Pancreas (tissue), 10 donors: ENCODE data around the gene GNAQ. TPM values are rescaled to one million over a fixed set of nuclear protein-coding genes. Genes with fewer than 3 reads are reported as not detected.

Source experiments
- ATAC-seq, 4 donors: fragments of 200-7000 bp; cut with Tn5 transposase; one replicate each; pipeline versions ENCODE4 v1.8.0 to v1.9.1; 2020; ENCODE audit warnings: mild to moderate bottlenecking in 4 of 4, moderate library complexity in 4 of 4
- DNase-seq, 6 donors: peaks; one replicate each; pipeline ENCODE4 v3.0.0-alpha.2; 2020
- FAIRE-seq: peaks from 2 replicates; lab custom pipeline; 2012; peaks lifted over from hg19 to GRCh38; lab: Jason Lieb, UNC
- H3K27ac ChIP-seq, 4 donors: fragments of 200-600 bp; sonication (generic); 1 replicate in 3 of 4; 2 replicates in 1 of 4; pipeline versions ENCODE4 v1.5.0 to v1.8.0; 2020
- H3K27me3 ChIP-seq, 4 donors: fragments of 200-600 bp; one replicate each; pipeline ENCODE4 v1.8.0; 2021
- H3K36me3 ChIP-seq, 3 donors: fragments of 200-600 bp; sonication (generic) in 1 of 3; one replicate each; pipeline versions ENCODE4 v1.5.0 to v1.8.0; 2020 to 2021
- H3K4me1 ChIP-seq, 3 donors: fragments of 200-600 bp; one replicate each; pipeline ENCODE4 v1.8.0; 2021
- H3K4me3 ChIP-seq, 4 donors: fragments of 200-600 bp; sonication (generic) in 2 of 4; one replicate each; pipeline versions ENCODE4 v1.5.0 to v1.8.0; 2020 to 2021
- H3K9me3 ChIP-seq, 4 donors: fragments of 200-600 bp; one replicate each; pipeline ENCODE4 v1.8.0; 2021
- CTCF ChIP-seq, 4 donors: fragments of 200-600 bp; sonication (generic) in 3 of 4; IDR thresholded peaks; one replicate each; pipeline versions ENCODE4 v1.5.0 to v1.8.0; 2021; ENCODE audit warnings: antibody characterized with exemption in 4 of 4
- WGBS, 2 donors: extraction: QIAGEN DNeasy Blood & Tissue Kit; methylation state at CpG; one replicate each; pipeline ENCODE4 v1.1.7; 2013; 5-methylcytosine and 5-hydroxymethylcytosine counted together
- intact Hi-C, 3 donors: fragments of 100-400 bp; cut with DNase I; formaldehyde crosslinking; loops; one replicate each; pipeline versions ENCODE4 v1.11.1 to v1.14.2; 2022
- polyA plus RNA-seq, 2 donors: library from polyadenylated mRNA; stranded (reverse); fragments of 200-250 nt; gene quantifications; one replicate each; pipeline ENCODE4 v1.2.3, GENCODE V29; 2013
- total RNA-seq, 6 donors: library from RNA; stranded (reverse); fragmentation: NEBNext Ultra II Directional in 4 of 6; extraction: Animal tissue kit (Norgen Biotek cat#: 25700) in 4 of 6; gene quantifications; one replicate each; pipeline versions ENCODE4 v1.2.1 to v1.2.4, GENCODE V29; 2021 to 2023
- donor health status: healthy with polysubstance abuse.
- donor health status: DM: no; HTN: no; CAD: no; lungs with moderate emphysema.
- donor health status: DM: no; HTN: no; CAD: no.
- donor health status: control.
- donor health status: control.
- donor health status: Bipolar disorder and iron deficiency.
- donor health status: DM: yes; HTN: yes; CAD: no.
- donor health status: DM: no; HTN: no; CAD: no.
- donor health status: DM: no; HTN: no; CAD: no.
- donor health status: DM: yes; HTN: yes; CAD: no.

The GNAQ gene
- total and polyA plus RNA-seq, 8 donors = 6.7 to 33.8 (median 18.2) TPM

- Histone ChIP-seq H3K27ac (no peak overlapping the region), H3K36me3 (no peaks in the 10 kb centered on the region), H3K27me3 (no peaks in the 10 kb centered on the region), H3K4me3 (no peak overlapping the region), H3K4me1 (peaks cover 0 to 8% (median 4%) of the 10 kb centered on the region in 3 donors), H3K9me3 (no peaks in the 10 kb centered on the region)
- TF ChIP-seq CTCF (IDR thresholded peaks at IDR 0.05) = no peak
- 56 to 63% methylated on average over 1 of the region's 1 CpG for WGBS, 2 donors
- intact Hi-C loops = no loop called here
- DNase-seq (no peak), ATAC-seq (no peak), FAIRE-seq (no peak)
These were observed 192.6 kb downstream of the GNAQ start for GRCh38 chr9:77838986-77839385.

GRCh38 chr9:77834898-77835488 is 196.6 kb downstream of the GNAQ start:
- ATAC-seq = no peak
- Histone ChIP-seq H3K4me3 (no peak overlapping the region), H3K27me3 (no peaks in the 10 kb centered on the region), H3K9me3 (no peaks in the 10 kb centered on the region), H3K4me1 (peaks cover 0 to 8% (median 4%) of the 10 kb centered on the region in 3 donors), H3K36me3 (no peaks in the 10 kb centered on the region), H3K27ac (no peak overlapping the region)
- no peak for DNase-seq
- no peak for FAIRE-seq
- WGBS, 2 donors = 48 to 50% methylated on average over 4 of the region's 4 CpGs
- TF ChIP-seq CTCF (IDR thresholded peaks at IDR 0.05) = no peak
- intact Hi-C loops = no loop called here

GRCh38 chr9:77833561-77834429 is 197.8 kb downstream of the GNAQ start:
- intact Hi-C loops = no loop called here
- Histone ChIP-seq H3K27me3 (no peaks in the 10 kb centered on the region), H3K4me3 (no peak overlapping the region), H3K9me3 (no peaks in the 10 kb centered on the region), H3K36me3 (no peaks in the 10 kb centered on the region), H3K27ac (no peak overlapping the region), H3K4me1 (no peaks in the 10 kb centered on the region)
- FAIRE-seq (no peak), DNase-seq (no peak), ATAC-seq (no peak)
- no peak for TF ChIP-seq CTCF (IDR thresholded peaks at IDR 0.05)
- WGBS, 2 donors = 94 to 96% methylated on average over 1 of the region's 1 CpG

- no peak for DNase-seq
- WGBS, 2 donors = 92 to 95% methylated on average over 9 of the region's 9 CpGs
- TF ChIP-seq CTCF (IDR thresholded peaks at IDR 0.05) = no peak
- no peaks in the 10 kb centered on the region for H3K36me3 ChIP-seq
- no peak for FAIRE-seq
- ATAC-seq = peak in 2 of 4 donors; percentile 18 to 55
- intact Hi-C loops = no loop called here
- no peaks in the 10 kb centered on the region for H3K4me1 ChIP-seq
- no peaks in the 10 kb centered on the region for H3K9me3 ChIP-seq
- H3K27me3 ChIP-seq = no peaks in the 10 kb centered on the region
- H3K27ac ChIP-seq = no peak overlapping the region
- no peak overlapping the region for H3K4me3 ChIP-seq
These were observed 199.0 kb downstream of the GNAQ start for GRCh38 chr9:77832639-77833038.

- FAIRE-seq (no peak), ATAC-seq (no peak), DNase-seq (no peak)
- no peak for TF ChIP-seq CTCF (IDR thresholded peaks at IDR 0.05)
- intact Hi-C loops = no loop called here
- Histone ChIP-seq H3K9me3 (no peaks in the 10 kb centered on the region), H3K27me3 (no peaks in the 10 kb centered on the region), H3K4me3 (no peak overlapping the region), H3K4me1 (peaks cover 0 to 7% (median 0%) of the 10 kb centered on the region in 3 donors), H3K36me3 (no peaks in the 10 kb centered on the region), H3K27ac (no peak overlapping the region)
- 93 to 100% methylated on average over 1 of the region's 1 CpG for WGBS, 2 donors
These were observed 199.8 kb downstream of the GNAQ start for GRCh38 chr9:77831781-77832180.
